Superior temporal gyrus (tissue), 1 donor: Measurements from ENCODE around the gene FNDC8.
"Not testable (repeated sequence)": the region's sequence is repeated elsewhere in the genome, so short reads cannot be mapped to it uniquely, and the experiment has no call there.

Experiments used
- DNase-seq: peaks from one replicate; pipeline ENCODE4 v3.0.0-alpha.2; 2016; ENCODE audit errors: extremely low spot score

FNDC8 gene

GRCh38 chr17:35094902-35095301 is 26.5 kb upstream of the FNDC8 start:
- no peak for DNase-seq

DNA sequence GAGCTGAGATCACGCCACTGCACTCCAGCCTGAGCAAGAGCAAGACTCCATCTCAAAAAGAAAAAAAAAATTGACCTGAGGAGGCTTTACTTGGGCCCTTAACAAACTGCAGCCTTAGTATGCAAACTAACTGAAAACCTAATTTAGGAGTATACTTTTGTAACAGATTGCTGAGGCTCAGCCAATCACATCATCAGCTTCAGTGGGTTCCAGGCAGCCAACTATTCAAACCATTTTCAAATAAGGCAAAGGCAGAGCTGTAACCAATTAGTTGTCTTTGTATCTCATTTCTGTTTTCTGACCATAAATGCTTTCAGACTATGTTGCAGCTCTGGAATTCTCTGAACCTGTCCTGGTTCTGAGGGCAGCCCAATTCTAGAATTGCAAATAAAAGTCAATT is 25.7 kb upstream of the FNDC8 start:
- no peak for DNase-seq

GRCh38 chr17:35097776-35098175 is 23.6 kb upstream of the FNDC8 start:
- no peak for DNase-seq

- DNase-seq = no peak
Measured at GRCh38 chr17:35099908-35100307, 21.5 kb upstream of the FNDC8 start.

- DNase-seq = no peak
Measured at GRCh38 chr17:35101036-35101435, 20.4 kb upstream of the FNDC8 start.

DNA sequence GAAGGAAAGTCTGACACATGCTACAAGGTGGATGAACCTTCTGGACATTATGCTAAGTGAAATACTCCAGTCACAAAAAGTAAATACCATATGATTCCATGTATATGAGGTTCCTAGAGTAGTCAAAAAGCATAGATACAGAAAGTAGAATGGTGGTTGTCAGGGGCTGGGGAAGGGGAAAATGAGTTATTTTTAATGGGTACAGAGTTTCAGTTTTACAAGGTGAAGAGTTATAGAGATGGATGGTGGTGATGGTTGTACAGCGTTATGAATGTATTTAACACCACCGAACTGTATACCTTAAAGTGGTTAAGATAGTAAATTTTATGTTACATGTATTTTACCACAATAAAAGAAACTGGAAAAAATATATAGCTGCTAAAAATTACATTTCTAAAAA is 19.7 kb upstream of the FNDC8 start:
- no peak for DNase-seq

DNA sequence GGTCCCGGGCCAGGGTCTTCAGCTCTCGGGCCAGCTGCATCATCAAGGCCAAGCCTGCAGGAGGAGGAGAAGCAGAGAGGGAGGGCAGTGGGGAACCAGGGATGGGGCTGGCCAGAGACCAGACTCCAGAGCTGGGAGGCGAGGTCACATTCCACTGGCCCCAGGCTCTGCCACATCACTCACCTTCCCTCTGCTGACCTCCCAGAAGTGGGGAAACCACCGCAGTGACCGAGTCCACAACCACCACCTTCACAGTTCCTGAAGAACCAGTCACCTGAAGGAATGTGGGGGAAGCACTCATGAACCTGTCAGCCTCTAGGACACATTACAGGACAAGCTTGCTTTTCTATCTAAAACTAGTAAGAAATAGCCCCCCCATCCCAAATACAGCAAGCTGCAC is 18.1 kb upstream of the FNDC8 start:
- no peak for DNase-seq

DNA sequence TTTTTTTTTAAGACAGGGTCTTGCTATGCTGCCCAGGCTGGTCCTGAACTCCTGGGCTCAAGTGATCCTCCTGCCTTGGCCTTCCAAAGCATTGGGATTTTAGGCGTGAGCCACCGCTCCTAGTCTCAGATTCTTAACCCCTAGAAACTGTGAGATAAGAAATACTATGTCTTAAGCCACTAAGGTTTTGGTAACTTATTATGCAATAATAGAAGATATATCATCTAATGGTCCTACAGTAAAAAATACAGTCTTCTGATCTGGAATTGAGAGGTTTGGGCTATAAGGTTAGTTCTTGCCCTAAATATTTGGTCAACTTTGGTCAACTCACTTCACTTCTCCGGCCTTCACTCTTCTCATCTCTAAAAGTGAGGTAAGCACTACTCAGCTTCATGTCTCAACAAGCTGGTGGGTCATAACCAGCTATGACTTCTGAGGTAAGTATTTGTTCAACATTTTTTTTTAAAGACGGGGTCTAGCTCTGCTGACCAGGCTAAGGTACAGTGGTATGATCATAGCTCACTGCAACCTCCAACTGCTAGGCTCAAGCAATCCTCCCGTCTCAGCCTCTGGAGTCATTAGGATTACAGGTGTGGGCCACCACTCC is 16.5 kb upstream of the FNDC8 start:
- DNase-seq = no peak

DNA sequence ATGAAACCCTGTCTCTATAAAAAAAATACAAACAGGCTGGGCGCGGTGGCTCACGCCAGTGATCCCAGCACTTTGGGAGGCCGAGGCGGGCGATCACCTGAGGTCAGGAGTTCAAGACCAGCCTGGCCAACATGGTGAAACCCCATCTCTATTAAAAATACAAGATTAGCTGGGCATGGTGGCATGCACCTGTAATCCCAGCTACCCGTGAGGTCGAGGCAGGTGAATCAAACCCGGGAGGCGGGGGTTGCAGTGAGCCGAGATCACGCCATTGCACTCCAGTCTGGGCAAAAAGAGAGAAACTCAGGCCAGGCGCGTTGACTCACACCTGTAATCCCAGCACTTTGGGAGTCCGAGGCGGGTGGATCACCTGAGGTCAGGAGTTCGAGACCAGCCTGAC is 10.6 kb upstream of the FNDC8 start:
- DNase-seq = not testable (repeated sequence)

DNA sequence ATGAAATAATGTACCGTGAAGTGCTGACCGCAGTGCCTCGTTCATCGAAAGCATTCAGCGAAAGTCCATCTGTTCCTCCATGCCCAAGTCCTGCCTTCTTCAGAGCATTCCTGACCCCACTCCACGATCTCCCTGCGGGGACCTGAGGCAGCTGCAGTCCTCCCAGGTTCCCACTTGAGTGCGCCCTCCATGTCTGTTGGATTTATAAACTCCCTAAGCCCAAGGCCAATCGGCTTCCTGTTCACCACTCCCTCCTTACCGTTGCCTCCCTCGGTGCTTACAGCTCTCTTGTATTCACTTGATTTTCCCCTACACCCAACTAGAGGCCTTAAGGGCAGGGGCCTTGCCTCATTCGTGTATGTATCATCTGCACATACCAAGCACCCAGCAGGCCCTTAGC is 4.6 kb upstream of the FNDC8 start:
- DNase-seq = no peak

DNA sequence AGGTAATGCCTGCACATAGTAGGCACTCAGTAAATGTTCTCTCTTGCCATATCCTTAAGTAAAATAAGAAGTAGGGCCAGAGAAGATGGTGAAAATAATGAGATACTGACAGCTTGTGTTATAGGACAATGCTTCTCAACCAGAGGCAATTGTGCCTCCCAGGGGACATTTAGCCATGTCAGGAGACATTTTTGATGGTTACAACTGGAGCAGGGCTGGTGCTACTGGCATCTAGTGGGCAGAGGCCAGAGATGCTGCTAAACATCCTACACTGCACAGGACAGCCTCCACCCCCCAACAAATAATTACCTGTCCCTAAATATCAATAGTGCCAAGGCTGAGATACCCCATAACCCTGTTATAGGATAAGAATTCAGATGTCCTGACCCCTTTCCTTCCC is 3.4 kb upstream of the FNDC8 start:
- peak; percentile 21 for DNase-seq

GRCh38 chr17:35119370-35120165 is 1.8 kb upstream of the FNDC8 start, which contains the start of gene RAD51D:
Gene RAD51D, minus strand, starts transcription at chr17:35119860. Its CDS starts 247 bp downstream, at chr17:35119613.
- peak; percentile 76 for DNase-seq

DNA sequence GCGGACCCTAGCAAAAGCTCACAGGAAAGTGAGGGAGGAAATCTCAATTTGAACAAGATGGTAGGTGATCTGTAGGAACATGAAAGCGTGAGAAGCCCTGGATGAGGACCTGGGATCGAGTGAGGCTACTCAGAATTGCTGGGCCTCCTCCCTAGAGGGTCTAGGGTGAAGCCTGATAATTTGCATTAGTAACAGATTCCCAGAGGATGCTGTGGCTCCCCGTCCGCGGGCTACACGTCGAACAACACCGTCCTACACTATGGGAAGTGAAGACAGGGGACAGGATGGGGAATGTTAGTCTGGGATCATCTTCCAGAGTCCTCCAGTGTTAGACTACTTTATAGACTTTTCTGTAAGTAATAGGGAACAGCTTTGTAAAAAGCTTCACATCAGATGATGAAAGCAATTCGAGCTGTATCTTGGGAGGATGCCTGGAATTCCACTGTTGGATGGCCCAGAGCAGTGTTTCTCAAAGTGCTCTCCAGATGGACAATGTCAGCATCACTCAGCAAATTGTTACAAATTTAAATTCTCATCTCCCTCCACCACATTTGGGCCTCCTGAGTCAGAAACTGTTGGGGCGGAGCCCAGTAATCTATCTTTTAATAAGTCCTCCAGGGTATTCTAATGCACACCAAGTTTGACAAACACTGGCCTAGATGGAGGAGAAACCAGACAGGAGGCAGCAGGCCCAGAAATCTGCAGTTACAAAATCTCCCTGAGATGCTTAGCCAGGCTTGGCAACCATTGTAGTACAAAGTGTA is 6.5 kb downstream of the FNDC8 start:
- DNase-seq = no peak

DNA sequence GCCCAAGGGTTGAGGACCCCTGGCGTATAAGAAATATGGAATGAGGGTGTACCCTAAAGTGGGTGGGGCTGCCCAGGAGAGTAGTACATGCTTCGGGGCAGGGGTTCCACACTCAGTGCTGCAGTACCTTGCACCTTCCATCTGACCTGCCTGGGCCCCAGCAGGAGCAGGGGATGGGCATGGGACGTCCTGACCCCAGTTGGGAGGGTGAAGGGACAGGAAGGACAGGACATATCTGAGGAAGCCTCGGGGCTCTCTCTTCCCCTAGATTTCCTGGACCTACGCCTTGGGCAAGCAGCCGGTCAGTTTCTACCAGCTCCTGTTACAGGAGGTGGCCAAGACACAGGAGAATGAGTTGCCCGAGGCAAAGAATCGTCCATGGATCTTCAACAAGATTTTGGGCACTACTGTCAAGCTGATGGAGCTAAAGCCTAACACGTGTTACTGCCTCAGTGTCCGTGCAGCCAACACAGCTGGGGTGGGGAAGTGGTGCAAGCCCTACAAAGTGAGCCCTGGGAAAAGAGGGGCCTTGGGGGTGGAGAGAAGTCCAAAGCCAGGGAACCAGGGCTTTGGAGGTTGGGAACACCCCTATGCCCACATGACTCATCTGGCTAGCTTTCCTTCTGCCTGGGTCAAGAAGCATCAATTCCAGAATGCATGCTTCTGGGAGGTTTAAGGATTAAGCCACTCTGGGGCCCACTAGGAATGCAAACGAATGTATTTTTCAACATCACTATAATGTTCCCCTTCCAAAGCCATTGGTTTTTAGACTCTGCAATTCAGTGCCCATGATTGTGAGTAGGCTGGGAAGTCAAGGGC is 7.9 kb downstream of the FNDC8 start:
- no peak for DNase-seq

- no peak for DNase-seq
Measured at GRCh38 chr17:35129973-35130351, 8.5 kb downstream of the FNDC8 start.

DNA sequence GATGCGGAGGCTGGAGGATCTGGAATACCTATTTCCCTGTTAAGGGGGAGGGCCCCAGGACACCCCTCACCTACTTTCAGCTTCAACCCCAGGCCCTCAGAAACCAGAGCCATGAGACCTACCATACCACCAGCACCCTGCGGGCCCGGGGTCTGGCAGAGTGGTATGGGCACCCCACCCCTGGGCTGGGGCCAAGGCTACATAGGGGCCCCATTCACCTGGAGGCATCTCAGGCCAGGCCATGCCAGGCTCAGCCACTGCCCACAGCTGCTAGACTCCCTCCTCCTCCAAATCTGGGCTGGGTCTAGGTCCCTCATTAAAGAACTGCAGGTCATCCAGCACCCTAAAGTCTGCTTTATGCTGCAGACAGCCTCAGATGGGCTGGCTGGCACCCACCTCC is 9.0 kb downstream of the FNDC8 start:
- DNase-seq = no peak

DNA sequence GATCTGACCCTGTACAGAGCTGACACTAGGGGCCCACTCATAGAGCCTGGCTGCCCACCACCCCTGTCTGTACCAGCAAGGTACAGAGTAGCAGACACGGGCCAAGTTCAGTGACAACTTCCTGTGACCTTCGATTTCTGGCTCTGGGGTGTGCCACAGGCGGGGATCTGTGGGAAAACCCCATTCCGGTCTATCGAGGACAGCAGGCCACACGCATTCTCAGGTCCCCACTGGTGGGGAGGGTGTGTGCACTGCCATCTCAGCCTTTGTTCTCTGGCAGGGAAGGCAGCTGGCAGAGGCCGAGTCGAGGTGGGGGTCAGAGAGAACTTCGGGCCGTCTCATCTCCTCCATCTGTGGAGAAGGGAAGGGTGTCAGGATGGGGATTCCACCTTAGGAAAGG is 10.7 kb downstream of the FNDC8 start:
- no peak for DNase-seq

- no peak for DNase-seq
Measured at GRCh38 chr17:35132816-35133550, 11.6 kb downstream of the FNDC8 start.

DNA sequence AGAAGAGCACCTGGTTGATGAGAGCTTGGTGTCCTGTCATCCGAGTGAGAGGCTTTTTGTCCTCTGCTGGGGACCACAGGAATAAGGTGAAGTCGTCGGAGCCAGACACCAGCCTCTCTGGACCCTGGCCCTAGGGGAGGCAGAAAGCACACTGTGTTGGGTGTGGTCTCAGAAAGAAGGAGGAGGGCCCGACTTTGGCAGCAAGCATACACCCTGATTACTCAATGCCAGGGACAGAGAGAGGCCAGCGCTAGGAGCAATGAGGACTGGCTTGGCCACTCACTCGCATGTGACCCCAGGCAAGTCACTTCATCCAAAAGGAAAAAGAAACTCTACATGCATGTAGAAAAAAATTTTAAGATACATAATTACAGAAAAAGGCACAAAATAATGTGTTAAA is 13.9 kb downstream of the FNDC8 start:
- DNase-seq = no peak

DNA sequence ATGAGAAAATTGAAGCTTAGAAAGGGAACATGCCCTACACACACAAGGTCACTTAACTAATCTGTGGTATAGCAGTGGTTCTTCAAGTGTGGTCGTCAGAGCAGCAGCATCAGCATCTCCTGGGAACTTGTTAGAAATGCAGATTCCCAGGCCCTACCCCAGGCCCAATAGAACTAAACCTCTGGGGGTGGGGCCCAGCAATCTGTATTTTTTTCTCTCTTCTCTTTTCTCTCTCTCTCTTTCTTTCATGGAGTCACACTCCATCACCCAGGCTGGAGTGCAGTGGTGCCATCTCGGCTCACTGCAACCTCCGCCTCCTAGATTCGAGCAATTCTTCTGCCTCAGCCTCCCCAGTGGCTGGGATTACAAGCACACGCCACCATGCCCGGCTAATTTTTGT is 16.8 kb downstream of the FNDC8 start:
- DNase-seq = no peak
